ENCODE measurements around the gene RYR3.

GRCh38 chr15:33910741-33911140, 600.0 kb downstream of the RYR3 start:
- TF ChIP-seq, protein P1, sequence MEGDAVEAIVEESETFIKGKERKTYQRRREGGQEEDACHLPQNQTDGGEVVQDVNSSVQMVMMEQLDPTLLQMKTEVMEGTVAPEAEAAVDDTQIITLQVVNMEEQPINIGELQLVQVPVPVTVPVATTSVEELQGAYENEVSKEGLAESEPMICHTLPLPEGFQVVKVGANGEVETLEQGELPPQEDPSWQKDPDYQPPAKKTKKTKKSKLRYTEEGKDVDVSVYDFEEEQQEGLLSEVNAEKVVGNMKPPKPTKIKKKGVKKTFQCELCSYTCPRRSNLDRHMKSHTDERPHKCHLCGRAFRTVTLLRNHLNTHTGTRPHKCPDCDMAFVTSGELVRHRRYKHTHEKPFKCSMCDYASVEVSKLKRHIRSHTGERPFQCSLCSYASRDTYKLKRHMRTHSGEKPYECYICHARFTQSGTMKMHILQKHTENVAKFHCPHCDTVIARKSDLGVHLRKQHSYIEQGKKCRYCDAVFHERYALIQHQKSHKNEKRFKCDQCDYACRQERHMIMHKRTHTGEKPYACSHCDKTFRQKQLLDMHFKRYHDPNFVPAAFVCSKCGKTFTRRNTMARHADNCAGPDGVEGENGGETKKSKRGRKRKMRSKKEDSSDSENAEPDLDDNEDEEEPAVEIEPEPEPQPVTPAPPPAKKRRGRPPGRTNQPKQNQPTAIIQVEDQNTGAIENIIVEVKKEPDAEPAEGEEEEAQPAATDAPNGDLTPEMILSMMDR (IDR thresholded peaks at IDR 0.05; ENCODE audit: insufficient read depth, low read depth, low read length) = no peak
- no peak for TF ChIP-seq EZH2 (IDR thresholded peaks at IDR 0.05; ENCODE audit: insufficient read depth, low read length)

Data from astrocyte (in vitro differentiated cells and primary cell).